IPS-18c (cell line): ENCODE data around the gene KCTD7.
A peak's percentile ranks its signal among the peaks of the same experiment; 100 is the strongest.
"Not testable (repeated sequence)": the region's sequence is repeated elsewhere in the genome, so short reads cannot be mapped to it uniquely, and the experiment has no call there.

Source experiments
- H3K4me3 ChIP-seq: 2 replicates; pipeline ENCODE4 v1.7.0; 2013; ENCODE audit warnings: low read depth, mild to moderate bottlenecking, low read length, moderate library complexity; ENCODE audit not compliant: insufficient read depth
- H3K9me3 ChIP-seq: one replicate; pipeline ENCODE4 v1.6.1; 2013; ENCODE audit warnings: mild to moderate bottlenecking, low read length, moderate library complexity; ENCODE audit not compliant: control insufficient read depth, insufficient read depth

KCTD7 gene

DNA sequence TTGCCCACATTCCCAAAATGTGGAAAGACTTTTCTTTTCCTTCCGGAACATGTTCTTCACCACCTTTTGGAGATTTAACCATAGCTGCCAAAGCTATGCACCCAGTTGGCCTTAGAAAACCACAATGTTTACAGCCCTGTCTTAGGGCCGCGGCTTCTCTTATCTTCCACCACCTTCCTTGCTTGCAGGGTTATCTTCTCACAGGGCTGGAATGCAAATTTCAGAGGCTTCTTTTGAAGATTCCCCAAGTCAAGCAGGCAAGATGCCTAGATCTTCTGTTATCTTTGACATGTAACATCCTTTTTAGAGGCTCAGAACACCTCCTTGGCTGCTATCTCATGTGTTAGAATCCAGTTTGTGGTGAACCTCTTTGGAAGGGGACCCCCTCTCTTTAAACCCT, 11.1 kb downstream of the KCTD7 start:
- H3K4me3 ChIP-seq = no peak overlapping the region
- H3K9me3 ChIP-seq = no peaks in the 10 kb centered on the region

DNA sequence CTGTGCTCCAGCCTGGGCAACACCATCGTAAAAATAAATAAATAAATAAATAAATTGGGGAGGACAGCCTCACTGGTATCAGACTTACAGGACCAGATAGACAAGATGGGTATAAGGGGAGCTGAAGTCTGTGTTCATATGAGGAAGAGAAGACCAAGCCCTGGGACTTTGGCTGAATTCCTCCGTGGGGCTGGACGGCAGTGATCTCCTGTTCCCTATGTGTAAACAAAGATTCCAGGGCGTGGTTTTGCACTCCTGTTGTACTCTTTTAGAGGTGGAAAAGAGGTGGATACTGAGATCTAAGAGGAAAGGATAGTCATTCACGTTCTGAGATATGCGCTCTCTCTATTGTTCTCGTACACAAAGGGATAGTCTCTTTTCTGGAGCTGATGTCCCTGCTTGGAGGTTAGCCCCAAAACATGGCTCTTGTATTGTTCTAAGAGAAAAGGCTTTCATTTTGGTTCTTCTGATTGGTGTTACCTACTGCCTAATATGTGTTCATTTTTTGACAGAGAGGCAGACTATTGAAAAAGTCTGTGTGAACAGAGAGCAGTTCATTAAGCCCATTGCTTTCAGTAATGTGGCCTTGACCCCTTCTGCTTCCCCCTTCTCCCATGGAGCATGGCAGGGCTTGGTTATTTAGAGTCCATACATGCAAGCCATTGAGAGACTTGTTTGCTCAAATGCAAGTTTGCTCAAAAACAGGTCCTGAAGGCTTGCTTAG, 12.3 kb downstream of the KCTD7 start:
- H3K9me3 ChIP-seq = no peaks in the 10 kb centered on the region
- no peak overlapping the region for H3K4me3 ChIP-seq

DNA sequence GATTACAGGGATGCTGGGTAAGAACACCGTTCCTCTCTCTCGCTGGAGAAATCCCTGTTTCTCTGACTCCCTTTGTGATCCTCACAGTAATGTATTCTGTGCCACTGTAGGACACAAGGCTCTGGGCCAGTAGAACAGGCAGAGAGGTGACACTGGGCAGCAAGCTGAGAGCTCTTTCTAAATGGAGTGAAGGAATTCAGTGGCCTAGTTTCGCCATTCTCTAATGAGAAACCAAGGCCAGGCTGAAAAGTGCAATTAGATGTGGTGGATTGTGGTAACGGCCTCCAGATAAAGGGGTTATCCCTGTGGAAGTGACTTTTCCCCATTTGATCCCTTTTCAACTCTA, 12.8 kb downstream of the KCTD7 start:
- no peak overlapping the region for H3K4me3 ChIP-seq
- H3K9me3 ChIP-seq = no peaks in the 10 kb centered on the region

GRCh38 chr7:66642186-66642585, 13.5 kb downstream of the KCTD7 start:
- H3K4me3 ChIP-seq = no peak overlapping the region

DNA sequence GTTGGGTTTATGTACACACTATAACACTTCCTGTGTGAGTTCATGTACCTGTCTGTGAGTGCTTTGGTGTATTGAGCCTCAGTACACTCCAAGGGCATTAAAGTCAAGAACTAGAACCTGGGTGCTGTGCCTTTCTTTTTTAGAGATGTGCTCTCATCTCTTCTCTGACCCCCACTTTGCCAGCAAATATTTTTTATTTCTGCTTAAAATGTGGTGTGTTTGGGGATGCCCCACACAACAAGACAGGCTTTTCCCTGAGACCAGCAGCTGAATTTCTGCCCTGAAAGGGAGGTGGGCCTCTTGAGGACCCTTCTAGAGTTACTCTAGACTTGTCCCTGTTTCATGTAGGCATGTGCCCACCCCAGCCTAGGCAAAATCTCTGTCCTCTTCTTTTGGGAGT, 14.3 kb downstream of the KCTD7 start:
- Histone ChIP-seq H3K9me3 (no peaks in the 10 kb centered on the region), H3K4me3 (no peak overlapping the region)

More at GRCh38 chr7:66642186-66642585, 13.5 kb downstream of the KCTD7 start:
- no peaks in the 10 kb centered on the region for H3K9me3 ChIP-seq

DNA sequence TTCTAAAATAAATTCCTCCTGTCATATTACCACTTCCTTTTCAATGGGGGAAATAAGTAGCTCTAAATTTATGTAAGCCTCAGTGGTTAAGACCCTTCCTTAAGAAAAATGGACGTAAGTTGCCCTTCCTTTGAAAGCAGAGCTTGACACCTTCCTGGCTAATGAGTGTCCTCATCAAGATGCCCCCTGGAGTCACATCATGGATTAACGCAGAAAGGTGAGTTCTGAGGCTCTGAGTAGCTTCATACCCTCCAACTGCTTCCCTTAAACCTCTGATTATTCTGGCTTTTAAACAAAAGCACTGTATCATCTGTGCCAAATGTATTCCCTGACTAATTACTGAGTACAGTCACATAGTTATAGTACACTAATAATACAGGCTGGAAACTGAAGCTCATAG, 14.7 kb downstream of the KCTD7 start:
- no peak overlapping the region for H3K4me3 ChIP-seq
- no peaks in the 10 kb centered on the region for H3K9me3 ChIP-seq

- not testable (repeated sequence) for H3K9me3 ChIP-seq, H3K4me3 ChIP-seq
These were observed 22.3 kb downstream of the KCTD7 start for GRCh38 chr7:66651026-66651425.

DNA sequence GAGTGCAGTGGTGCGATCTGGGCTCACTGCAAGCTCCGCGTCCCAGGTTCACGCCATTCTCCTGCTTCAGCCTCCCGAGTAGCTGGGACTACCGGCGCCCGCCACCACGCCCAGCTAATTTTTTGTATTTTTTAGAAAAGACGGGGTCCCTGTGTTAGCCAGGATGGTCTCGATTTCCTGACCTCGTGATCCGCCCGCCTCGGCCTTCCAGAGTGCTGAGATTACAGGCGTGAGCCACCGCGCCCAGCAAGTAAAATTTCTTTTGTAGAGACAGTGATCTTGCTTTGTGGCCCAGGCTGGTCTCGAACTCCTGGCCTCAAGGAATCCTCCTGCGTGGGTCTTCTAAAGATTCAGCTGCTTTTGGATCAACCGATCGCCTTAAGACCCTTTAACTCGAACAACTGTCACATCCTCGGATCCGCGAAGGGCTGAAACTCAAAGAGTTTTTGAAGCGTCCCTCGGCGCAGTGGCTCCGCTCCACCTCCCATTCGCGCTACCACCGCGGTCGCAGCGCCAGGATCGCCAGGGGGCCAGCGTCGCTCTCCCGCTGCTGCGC, 25.1 kb downstream of the KCTD7 start:
- H3K9me3 ChIP-seq = not testable (repeated sequence)
- peak overlapping the region; percentile 95 for H3K4me3 ChIP-seq

DNA sequence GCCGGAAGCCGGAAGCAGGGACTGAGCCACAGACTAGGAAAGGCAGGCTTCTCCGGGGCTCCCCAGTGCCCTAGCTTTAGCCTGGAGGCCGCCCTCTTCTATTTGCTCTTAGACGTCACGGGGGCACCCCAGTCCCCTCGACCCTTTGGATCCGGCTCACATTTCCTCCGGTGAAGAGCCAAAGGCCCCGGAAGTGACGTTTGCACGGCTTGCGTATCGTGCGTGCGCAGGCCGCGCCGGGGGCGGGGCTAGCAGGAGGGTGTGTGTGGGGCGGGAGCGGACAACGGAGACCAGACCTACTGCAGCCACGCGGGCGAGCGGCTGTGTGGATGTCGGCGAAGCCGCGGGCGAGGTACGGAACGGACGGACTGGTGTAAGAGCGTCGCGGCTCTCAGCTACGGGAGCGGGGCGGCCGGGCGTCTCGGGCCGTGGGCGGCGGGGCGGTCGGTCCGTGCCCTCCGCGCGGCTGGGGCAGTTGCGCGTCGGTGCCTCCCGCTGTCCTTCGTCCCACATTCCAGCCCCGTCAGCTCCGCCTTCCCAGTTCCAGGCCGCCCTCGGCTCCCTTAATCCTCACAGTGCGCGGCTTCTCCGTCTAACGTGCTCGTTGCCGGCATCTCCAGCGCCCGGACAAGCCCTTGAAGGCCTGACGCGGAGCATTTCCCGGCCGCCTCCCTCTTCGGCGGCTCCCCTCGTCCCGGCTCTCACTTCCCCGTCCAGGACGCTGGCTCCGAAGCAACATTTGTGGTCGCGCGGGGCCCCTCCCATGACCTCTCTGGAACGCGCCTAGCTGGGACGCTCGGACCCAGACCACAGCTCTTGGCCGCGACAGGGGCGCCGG, 25.8 kb downstream of the KCTD7 start:
- H3K4me3 ChIP-seq = peak overlapping the region; percentile 95

GRCh38 chr7:66655113-66655806, 26.6 kb downstream of the KCTD7 start:
- not testable (repeated sequence) for H3K9me3 ChIP-seq
- peak overlapping the region; percentile 95 for H3K4me3 ChIP-seq

More for the DNA sequence above, 25.8 kb downstream of the KCTD7 start:
- no peaks in the 10 kb centered on the region for H3K9me3 ChIP-seq

- not testable (repeated sequence) for H3K9me3 ChIP-seq, H3K4me3 ChIP-seq
These were observed 27.3 kb downstream of the KCTD7 start for GRCh38 chr7:66655826-66656485.

- Histone ChIP-seq H3K4me3 (no peak overlapping the region), H3K9me3 (no peaks in the 10 kb centered on the region)
These were observed 29.1 kb downstream of the KCTD7 start for GRCh38 chr7:66657798-66658197.

DNA sequence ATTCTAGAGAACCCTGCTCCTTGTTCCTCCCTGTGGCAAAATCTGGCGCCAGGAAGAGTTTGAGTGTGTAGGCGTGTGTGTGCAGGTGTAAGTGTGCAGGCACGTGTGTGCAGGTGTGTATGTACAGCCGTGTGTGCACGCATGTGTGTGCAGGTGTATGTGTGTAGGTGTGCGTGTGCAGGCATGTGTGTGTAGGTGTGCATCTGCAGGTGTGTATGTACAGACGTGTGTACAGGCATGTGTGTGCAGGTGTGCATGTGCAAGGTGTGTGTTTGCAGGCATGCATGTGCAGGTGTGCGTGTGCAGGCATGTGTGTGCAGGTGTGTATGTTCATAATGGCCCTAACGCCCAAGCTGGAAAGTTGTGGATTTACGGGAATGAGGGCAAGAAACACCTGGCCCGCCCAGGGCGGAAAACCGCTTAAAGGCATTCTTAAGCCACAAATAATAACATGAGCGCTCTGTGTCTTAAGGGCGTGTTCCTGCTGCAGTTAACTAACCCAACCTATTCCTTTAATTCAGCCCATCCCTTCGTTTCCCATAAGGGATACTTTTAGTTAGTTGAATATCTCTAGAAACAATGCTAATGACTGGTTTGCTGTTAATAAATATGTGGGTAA, 34.1 kb downstream of the KCTD7 start:
- Histone ChIP-seq H3K4me3 (no peak overlapping the region), H3K9me3 (no peaks in the 10 kb centered on the region)

DNA sequence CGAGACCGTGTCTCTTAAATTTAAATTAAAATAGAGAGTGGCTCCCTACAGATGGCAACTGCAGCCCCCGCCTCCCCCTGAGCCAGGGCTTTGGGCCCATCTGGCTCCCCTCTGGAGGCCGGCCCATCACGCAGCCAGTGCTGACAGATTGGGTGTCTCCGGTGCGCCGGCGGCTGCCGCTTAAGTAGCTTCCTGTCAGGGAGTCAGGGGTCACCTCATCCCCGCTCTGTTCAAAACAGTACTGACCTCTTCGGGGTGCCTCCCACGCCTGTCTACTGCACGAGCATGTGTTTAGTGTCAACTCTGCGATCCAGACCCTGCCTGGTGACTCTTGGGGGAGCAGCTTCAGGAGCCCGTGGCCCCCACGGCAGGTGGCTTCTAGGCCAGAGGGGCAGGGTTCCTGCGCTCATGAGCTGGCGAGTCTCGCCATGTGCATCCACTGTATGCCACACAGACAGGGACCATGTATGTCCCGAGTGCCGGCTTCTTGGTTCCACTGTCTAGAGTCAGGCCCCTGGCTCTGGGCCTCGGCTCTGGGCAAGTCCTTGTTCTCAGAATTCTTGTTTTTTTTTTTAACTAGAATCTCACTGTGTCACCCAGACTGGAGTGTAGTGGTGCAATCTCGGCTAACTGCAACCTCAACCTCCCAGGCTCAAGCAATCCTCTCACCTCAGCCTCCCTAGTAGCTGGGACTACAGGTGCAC, 36.1 kb downstream of the KCTD7 start:
- no peak overlapping the region for H3K4me3 ChIP-seq
- no peaks in the 10 kb centered on the region for H3K9me3 ChIP-seq

GRCh38 chr7:66666313-66666952, 37.8 kb downstream of the KCTD7 start:
- Histone ChIP-seq H3K9me3 (no peaks in the 10 kb centered on the region), H3K4me3 (no peak overlapping the region)
